Activated CD4-positive, CD25-positive, alpha-beta regulatory T cell treated with anti-CD3 and anti-CD28 coated beads, Interleukin-2, amount 50 U/mL, for 16 hours (primary cell): ENCODE results near the gene MORF4L1.
"Not testable (repeated sequence)": the region's sequence is repeated elsewhere in the genome, so short reads cannot be mapped to it uniquely, and the experiment has no call there.

Source experiments
- DNase-seq: peaks from one replicate; pipeline ENCODE4 v3.0.0-alpha.2; 2020; ENCODE audit warnings: low read depth, low spot score

MORF4L1 gene

GRCh38 chr15:78900819-78901533 is 28.3 kb downstream of the MORF4L1 start:
- not testable (repeated sequence) for DNase-seq

DNA sequence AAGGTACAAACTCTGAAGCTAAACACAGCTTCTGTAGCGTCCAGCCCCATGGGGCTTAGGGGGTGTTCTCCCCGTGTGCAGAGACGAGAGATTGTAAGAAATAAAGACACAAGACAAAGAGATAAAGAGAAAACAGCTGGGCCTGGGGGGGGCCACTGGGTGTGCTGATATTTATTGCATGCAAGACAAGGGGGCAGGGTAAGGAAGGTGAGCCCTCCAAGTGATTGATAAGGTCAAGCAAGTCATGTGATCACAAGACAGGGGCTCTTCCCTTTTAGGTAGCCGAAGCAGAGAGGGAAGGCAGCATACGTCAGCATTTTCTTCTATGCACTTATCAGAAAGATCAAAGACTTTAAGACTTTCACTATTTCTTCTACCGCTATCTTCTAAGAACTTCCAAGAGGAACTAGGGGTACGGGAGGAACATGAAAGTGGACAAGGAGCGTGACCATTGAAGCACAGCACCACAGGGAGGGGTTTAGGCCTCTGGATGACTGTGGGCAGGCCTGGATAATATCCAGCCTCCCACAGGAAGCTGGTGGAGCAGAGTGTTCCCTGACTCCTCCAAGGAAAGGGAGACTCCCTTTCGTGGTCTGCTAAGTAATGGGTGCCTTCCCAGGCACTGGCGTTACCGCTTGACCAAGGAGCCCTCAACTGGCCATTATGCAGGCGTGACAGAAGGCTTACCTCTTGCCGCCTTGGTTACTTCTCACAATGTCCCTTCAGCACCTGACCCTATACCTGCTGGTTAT is 29.8 kb downstream of the MORF4L1 start:
- not testable (repeated sequence) for DNase-seq

DNA sequence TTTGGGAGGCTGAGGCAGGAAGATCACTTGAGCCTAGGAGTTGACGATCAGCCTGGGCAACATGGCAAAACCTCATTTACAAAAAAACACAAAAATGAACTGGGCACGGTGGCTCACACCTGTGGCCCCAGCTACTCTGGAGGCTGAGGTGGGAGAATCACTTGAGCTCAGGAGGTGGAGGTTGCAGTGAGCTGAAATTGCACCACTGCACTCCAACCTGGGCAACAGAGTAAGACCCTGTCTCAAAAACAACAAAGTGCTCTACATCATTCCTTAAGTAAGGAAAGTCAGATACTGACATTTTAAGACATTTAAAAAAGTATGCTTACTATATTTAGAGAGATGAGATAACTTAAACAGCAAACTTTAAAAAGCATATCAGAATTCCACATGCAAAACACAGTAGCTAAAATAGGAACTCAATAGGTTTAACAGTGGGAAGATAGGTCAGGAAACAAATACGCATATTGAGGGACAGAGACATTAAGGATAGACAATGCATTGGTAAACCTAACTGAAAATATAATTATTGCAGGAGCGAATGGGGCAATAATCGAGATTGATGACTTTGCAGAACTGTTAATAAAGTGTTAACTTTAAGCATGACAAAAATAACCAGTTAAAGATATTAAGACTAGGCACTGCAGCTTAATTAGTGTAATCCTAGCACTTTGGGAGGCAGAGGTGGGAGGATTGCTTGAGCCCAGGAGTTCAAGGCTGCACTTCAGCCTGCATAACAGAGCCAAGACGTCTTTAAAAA is 32.1 kb downstream of the MORF4L1 start:
- DNase-seq, result no peak

DNA sequence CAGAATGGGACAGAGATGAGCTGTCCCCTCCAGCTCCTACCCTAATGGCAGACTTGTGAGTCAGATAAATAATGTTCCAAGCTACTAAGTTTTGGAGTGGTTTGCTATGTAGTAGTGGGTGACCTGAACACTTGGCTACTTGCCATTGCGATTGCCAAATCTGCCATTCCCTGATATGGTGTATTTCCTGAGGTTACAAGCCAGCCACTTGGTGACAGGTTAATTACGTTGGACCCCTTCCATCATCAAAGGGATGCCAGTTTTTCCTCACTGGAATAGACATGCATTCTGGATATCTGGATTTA is 33.6 kb downstream of the MORF4L1 start:
- no peak for DNase-seq

DNA sequence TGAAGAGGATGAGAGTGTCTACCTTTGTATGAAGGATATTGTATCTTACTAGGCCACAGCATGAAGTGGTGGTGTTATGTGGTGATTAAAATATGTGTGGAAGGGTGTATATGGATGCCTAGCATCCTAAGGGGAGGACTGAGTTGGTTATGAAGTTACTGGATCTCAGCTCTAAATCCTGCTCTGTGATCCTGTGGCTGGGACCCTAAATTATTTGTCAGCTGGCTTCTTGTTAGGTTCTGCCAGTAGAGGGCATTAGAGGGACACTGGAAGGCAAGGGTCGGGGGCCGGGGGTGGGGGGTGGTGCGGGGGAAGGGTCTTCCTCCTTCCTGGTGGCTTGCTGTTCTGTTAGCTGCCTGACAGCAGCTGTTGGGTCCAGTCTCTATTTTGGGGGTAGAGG is 34.9 kb downstream of the MORF4L1 start:
- no peak for DNase-seq

DNA sequence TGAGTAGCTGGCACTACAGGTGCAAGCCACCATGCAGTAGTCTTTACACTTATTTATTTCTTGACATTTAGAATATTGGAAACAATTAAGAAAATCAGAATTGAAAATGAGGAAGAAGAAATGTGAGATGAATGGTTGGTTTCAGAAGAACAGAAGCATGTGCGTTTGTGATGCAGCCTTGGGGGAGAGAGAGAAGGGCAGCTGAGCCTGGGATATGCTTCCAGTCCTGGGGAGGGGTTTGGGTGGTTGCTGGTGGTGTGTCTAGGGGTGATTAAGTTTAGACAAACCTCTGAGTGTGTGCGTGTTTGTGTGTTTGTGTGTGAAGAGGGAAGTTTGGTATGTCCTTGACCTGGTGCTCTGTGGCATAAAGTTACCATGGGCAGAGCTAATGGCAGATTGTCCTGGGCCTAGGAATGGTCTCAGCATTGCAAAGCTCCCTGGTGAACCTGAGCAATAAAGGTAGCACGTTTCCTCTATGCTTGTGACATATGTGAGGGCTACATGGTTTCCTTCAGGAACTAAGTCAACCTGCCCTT is 36.5 kb downstream of the MORF4L1 start:
- DNase-seq, result no peak

GRCh38 chr15:78909791-78910228 is 37.1 kb downstream of the MORF4L1 start:
- DNase-seq, result no peak

DNA sequence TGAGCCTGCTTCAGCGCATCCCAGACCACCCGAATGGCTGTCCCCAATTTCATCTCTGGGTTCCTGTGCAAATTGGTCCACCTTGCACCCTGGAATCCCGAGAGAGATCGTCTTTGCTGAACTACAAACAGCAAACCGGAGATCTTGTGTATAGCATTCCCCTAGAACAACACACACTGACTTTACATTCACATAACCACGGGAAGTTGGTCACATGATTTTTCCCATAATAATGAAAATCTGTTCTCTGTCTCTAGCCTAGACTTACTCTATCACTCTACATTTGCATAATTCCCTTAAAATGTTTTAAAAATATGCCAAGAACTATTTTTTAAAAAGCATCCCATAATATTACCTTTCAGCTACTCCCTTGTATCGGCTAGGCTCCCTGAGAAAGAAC is 37.6 kb downstream of the MORF4L1 start:
- DNase-seq, result no peak

- DNase-seq, result no peak
Observed at GRCh38 chr15:78912316-78912715, 39.6 kb downstream of the MORF4L1 start.

- no peak for DNase-seq
Observed at GRCh38 chr15:78913012-78913411, 40.3 kb downstream of the MORF4L1 start.

- no peak for DNase-seq
Observed at GRCh38 chr15:78914027-78914764, 41.5 kb downstream of the MORF4L1 start.

GRCh38 chr15:78915341-78916087 is 42.8 kb downstream of the MORF4L1 start:
- no peak for DNase-seq

DNA sequence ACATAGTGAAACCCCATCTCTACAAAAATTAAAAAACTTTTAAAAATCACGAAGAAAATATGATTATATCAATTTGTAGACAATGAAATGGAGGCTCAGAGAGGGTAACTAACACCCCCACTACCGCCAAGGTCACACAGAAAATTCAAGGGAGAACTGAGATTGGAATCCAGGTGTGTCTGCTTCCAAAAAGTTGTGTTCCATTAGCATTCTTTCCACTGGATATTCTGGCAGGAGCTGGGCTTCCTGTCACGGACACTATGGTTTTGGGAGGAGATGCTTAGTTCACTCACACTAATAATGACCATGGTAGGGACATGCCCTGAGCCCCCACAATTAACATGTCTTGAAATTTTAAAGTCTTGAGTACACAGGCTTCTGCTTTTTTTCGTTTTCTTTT is 43.4 kb downstream of the MORF4L1 start:
- DNase-seq, result no peak

DNA sequence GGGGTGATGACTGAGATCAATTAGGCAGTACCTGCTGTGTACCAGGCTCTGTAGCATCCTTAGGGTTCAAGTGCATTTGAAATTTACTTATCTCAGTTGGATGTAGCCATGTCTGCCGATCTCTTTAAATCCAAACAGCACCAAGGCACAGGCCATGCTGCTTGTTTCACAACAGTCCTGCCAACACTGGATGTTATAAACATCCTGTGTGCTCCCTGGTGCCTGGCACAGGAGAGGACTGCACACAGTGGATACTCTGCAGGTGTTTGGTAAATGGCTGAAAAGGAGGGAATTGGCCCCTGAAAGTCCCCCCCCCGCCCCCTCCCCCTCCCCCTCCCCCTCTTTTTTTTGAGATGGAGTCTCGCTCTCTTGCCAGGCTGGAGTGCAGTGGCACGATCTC is 45.2 kb downstream of the MORF4L1 start:
- no peak for DNase-seq

DNA sequence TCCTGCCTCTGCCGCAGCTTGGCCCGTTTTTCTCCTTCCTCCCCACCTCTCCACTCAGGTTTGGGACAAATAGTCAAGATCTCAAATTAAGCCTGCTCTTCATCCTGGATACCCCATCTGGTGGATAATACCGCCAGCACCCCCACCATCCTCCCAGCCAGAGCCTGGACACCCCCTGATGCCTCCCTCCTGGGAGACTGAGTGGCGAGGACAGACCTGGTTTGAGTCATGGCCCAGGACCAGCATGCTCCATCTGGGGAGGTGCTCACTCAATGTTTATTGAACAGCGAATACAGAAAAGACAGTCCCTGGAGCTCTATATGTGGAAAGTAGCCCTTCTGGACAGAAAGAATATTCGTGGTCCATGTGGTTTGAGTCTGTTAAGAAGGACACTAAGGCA is 48.8 kb downstream of the MORF4L1 start:
- DNase-seq, result no peak

- DNase-seq, result no peak
Observed at GRCh38 chr15:78921940-78922339, 49.2 kb downstream of the MORF4L1 start.

DNA sequence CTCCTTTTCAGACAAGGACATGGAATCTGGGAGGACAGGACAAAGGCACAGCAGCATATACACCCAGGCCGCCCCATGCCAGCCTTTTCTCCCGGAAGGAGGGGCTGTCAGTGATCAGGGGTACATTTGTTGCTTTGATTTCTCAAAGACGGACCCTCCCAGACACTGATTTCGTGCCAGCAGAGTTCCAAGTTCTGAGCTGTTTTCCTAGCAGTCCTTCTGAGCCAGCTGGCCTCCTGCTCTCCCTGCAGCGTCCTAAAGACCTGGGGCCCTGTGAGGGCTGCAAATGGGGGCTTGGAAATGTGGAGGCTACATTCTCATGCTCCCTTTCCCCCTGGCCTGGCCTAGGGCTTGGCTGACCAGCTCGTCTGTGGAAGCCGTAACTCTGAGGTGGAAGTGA is 49.8 kb downstream of the MORF4L1 start:
- no peak for DNase-seq

DNA sequence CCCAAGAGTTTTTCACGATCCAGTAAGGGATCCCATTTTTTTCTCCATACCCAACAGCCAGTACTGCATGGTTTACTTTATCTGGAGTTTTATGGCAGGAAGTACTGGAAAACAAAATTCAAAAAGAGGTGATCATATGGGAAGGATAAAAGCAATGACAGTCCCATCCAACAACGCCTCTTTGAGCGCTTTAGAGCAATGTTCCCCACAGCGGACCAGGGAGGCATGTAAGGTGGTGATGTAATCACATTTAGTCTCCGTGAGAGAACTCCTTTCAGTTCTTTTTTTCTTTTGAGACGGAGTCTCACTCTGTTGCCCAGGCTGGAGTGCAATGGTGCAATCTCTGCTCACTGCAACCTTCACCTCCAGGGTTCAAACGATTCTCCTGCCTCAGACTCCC is 50.3 kb downstream of the MORF4L1 start:
- DNase-seq, result no peak

DNA sequence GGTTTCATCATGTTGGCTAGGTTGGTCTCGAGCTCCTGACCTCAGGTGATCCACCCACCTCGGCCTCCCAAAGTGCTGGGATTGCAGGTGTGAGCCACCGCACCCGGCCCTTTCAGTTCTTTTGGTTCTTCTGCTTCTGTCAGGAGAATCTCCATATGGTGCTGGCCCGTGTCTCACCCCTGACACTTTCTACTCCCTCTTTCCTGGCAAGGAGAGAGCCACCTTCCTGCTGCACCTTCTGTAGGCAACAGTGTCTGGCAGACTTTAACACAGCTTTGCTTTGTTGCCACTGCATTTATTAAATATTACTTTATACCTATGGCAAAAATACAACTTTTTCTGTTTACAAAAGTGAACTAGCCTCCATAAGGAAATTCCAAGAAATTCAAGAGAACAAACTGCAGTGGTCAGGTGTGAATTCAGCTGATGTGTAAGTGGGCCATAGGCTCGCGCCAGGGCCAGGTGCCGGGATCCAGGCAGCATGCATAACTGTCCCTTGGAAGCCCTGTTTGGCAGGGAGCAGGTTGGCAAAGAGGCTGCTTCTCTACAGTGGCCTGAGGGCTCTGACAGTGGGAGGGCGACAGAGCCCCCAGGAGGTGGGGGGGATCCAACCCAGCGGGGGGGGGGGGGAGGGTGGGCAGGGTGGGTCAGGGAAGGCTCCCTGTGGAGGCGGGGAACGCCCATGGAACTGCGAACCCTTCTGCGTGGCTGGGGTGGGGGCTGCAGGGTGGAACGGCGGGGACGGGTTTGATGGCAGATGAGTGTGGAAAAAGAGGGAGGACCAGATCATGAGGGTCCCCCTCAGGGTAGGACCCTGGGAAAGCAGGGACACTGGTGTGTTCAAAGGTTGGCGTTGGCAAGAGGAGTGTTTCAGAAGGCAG is 51.0 kb downstream of the MORF4L1 start:
- no peak for DNase-seq

GRCh38 chr15:78925076-78925624 is 52.5 kb downstream of the MORF4L1 start:
- DNase-seq, result no peak
